GM12865 (cell line): ENCODE data around the gene AFG3L2.
"Not testable (repeated sequence)": the region's sequence is repeated elsewhere in the genome, so short reads cannot be mapped to it uniquely, and the experiment has no call there.

Source experiments
- DNase-seq: peaks from one replicate; pipeline ENCODE4 v3.0.0; 2010; ENCODE audit warnings: low read depth
- H3K4me3 ChIP-seq: 2 replicates; pipeline ENCODE4 v1.5.1; 2011; ENCODE audit warnings: mild to moderate bottlenecking, low read depth, low read length, control low read depth
- TF ChIP-seq, protein P1 (sequence below): IDR thresholded peaks from 2 replicates; pipeline ENCODE4 v1.5.1; 2011; ENCODE audit warnings: low read length, control low read depth, low read depth, inconsistent platforms; ENCODE audit not compliant: insufficient read depth; ENCODE audit errors: missing control alignments

The AFG3L2 gene

DNA sequence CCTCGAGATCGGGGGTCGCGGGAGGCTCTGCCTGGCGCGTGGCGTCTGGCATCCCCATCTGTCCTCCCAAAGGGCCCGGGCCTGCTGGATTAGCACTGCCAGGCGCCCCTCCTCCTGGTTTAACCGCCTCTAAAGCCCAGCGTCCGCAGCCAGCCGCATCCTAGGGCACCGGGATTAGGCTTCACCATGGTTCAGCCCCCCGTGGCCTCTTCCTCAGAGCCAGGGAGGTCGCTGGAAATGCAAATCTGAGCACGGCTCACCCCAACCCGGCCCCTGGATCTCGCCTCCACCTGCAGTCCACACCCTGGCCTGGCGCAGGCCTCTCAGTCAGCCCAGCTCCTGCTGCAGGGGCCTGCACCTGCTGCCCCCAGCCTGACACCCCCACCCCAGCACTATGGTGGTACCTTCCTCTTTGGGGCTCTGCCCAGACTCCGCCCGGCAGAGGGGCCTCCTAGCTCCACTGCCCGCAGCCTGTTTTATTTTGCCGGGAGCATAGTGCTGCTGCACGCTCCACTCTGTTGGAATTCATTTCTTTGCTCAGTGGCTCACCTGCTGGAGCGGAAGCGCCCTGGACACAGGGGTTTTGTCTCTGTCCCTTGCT is 43.9 kb upstream of the AFG3L2 start:
- DNase-seq, result peak; percentile 16
- H3K4me3 ChIP-seq, result no peak overlapping the region; the same call in 1 of the 2 replicates
- TF ChIP-seq, protein P1, sequence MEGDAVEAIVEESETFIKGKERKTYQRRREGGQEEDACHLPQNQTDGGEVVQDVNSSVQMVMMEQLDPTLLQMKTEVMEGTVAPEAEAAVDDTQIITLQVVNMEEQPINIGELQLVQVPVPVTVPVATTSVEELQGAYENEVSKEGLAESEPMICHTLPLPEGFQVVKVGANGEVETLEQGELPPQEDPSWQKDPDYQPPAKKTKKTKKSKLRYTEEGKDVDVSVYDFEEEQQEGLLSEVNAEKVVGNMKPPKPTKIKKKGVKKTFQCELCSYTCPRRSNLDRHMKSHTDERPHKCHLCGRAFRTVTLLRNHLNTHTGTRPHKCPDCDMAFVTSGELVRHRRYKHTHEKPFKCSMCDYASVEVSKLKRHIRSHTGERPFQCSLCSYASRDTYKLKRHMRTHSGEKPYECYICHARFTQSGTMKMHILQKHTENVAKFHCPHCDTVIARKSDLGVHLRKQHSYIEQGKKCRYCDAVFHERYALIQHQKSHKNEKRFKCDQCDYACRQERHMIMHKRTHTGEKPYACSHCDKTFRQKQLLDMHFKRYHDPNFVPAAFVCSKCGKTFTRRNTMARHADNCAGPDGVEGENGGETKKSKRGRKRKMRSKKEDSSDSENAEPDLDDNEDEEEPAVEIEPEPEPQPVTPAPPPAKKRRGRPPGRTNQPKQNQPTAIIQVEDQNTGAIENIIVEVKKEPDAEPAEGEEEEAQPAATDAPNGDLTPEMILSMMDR, result no peak

DNA sequence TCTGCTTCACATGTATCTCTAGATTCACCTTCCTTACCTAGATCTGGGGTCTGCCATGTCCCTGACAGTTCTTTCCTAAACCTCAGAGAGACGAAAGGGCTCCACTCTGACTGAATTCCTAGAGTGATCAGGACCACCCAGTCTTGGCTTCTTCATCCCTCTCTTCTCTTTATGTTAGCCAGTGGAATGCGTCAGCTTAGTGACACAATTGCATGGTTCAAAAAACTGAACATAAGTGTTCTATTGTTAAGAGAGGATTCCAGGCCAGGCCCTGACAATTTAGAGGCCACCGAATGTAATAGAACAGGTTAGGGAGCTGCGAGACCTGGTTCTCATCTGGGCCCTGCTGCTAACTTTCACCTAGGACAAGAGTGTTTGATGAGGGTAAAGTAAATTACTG is 40.7 kb upstream of the AFG3L2 start:
- no peak for DNase-seq
- no peak overlapping the region for H3K4me3 ChIP-seq
- TF ChIP-seq, protein P1, result no peak

DNA sequence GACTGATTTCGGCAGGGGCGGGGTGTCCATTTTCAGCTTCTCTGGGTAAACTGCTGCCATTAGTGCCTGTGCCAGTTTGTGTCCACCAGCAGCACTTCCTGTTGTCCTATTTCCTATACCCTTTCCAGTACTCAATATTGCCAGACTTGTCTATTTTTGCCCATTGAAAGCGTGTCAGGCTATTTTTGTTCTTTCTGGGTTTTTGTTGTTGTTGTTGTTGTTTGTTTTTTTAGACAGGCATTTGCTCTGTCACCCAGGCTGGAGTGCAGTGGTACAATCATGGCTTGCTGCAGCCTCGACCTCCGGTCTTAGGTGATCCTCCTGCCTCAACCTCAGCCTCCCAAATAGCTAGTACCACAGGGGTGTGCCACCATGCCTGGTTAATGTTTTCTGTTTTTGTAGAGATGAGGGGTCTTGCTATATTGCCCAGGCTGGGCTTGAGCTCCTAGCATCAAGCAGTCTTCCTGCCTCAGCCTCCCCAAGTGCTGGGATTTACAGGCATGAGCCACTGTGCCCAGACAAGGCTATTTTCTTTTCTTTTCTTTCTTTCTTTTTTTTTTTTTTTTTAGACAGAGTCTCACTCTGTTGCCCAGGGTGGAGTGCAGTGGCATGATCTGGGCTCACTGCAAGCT is 39.2 kb upstream of the AFG3L2 start:
- TF ChIP-seq, protein P1, result no peak
- H3K4me3 ChIP-seq, result no peak overlapping the region

DNA sequence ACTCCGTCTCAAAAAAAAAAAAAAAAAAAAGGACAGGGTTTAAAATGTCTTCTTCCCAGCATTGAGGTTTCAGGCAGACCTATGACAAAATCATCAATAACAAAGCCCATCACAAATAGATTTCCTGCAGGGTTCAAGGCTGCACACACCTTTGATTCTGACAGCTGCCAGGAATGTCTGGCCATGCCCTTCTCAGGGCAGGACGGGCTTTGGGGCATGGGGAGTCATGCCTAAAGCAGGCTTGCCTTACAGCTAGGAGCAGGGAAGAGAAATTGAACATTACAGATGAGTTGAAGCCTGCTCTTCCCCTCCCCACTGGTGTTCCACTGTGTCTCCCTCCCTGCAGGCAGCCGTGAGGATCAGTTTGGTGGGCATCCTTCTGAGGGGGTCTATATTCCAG is 34.4 kb upstream of the AFG3L2 start:
- DNase-seq, result no peak
- H3K4me3 ChIP-seq, result no peak overlapping the region
- TF ChIP-seq, protein P1, result no peak

More for the DNA sequence above, 39.2 kb upstream of the AFG3L2 start:
- no peak for DNase-seq

DNA sequence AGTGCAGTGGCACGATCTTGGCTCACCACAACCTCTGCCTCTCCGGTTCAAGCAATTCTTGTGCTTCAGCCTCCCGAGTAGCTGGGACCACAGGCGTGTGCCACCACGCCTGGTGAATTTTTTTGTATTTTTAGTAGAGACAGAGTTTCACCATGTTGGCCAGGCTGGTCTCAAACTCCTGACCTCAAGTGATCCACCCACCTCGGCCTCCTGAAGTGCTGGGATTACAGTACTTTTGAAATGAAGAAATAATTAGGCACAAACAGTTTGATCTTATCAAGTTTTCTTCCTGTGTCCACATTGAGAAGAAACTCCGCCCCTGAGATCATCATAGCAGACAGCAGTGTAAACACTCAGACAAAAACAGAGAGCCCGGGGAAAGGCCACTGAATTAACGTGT is 33.7 kb upstream of the AFG3L2 start:
- not testable (repeated sequence) for DNase-seq, H3K4me3 ChIP-seq

DNA sequence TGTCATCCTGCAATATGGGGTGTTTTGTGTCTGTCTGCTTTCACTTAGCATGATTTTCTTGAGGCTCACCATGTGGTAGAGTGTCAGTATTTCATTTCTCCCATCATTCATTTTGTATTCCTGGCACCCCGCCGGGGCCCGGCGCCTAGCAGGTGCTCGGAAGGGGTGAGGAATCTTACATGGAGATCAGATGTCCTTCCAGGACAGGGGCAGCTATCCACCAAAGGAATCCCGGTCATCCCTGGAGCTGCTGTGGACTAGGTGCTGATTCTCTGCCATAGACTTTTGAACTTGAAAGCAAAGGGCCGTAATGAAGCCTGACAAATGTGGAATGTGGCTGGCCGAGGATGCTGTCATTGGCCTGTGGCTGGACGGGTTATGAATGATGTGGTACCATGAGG is 33.1 kb upstream of the AFG3L2 start:
- H3K4me3 ChIP-seq, result no peak overlapping the region
- TF ChIP-seq, protein P1, result no peak
- DNase-seq, result no peak

DNA sequence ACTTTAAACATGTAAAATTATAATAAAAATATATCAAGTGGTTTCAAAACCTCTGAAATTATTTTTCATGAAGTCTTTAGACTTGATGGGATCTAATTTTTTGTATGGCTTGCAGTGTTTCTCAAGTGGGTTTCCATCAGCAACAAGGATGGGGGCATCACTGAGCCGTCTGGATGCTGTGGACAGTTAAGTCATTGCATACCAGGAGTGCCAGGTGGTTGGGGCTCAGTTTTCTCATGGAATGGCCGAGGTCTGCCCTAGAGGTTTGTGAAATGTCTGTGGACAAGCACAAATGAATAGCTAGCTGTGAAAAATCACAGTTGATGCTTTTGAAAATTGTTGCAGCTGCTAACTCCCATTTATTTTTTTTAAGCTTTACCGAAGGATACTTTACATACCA is 32.4 kb upstream of the AFG3L2 start:
- TF ChIP-seq, protein P1, result no peak
- no peak for DNase-seq
- no peak overlapping the region for H3K4me3 ChIP-seq
